ENCODE results near the gene GYPE. TPM values are rescaled to one million over a fixed set of nuclear protein-coding genes. Genes with fewer than 3 reads are reported as not detected.
"Not testable (repeated sequence)": the region's sequence is repeated elsewhere in the genome, so short reads cannot be mapped to it uniquely, and the experiment has no call there.

Gene GYPE
- total and polyA plus RNA-seq, 2 donors: 1.0 to 2.3 TPM

DNA sequence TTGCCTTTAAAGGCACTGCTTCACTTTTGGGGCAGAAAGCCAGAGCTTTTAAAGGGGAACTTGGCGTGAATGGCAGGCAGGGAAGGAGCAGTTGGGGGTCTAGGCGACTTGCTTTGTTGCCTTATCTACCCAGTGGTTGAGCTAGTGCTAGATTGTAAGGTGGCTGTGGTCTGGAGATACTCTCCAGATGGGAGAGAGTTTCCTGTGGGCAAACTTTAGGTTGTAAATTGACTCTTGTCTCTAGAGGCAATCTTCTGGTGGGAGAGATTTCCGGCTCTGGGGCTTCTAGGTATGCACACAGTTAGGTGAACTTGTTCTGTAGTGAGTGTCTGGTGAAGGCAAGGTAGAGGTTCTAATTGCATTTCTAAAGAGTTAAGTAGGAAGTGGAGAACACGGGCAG is 50.7 kb downstream of the GYPE start:
- 58% methylated on average over 4 of the region's 4 CpGs for WGBS
- H3K27ac ChIP-seq (ENCODE audit: low read depth); DNase-seq (ENCODE audit: extremely low spot score); H3K4me3 ChIP-seq (ENCODE audit: low read depth, low read length); H3K4me1 ChIP-seq (ENCODE audit: insufficient read depth); H3K36me3 ChIP-seq (ENCODE audit: insufficient read depth): not testable (repeated sequence)

- not testable (repeated sequence) for H3K4me1 ChIP-seq (ENCODE audit: insufficient read depth); H3K27ac ChIP-seq (ENCODE audit: low read depth); H3K4me3 ChIP-seq (ENCODE audit: low read depth, low read length); H3K36me3 ChIP-seq (ENCODE audit: insufficient read depth); DNase-seq (ENCODE audit: extremely low spot score)
- 79% methylated on average over 2 of the region's 2 CpGs for WGBS
These were observed 56.1 kb downstream of the GYPE start for GRCh38 chr4:143849296-143849695.

DNA sequence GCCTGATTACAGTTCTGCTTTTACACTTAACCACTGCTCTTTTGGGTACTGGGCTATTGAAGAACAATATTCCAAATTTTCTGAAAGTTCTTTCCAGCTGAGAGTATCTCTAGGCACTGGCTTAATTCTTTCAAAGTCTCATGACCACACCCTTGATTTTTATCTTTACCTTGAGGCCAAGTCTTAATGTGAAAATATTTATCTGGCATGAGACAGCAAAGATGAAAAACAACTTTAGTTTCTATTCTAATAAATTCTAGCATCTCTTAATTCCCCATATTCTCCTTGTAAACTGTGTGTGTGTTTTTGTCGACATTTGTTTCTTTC is 61.9 kb downstream of the GYPE start:
- not testable (repeated sequence) for H3K4me1 ChIP-seq (ENCODE audit: insufficient read depth); DNase-seq (ENCODE audit: extremely low spot score); H3K36me3 ChIP-seq (ENCODE audit: insufficient read depth); H3K4me3 ChIP-seq (ENCODE audit: low read depth, low read length); H3K27ac ChIP-seq (ENCODE audit: low read depth)
- WGBS: 44% methylated on average over 1 of the region's 1 CpG

GRCh38 chr4:143842624-143843505 is 62.5 kb downstream of the GYPE start:
- H3K4me1 ChIP-seq (ENCODE audit: insufficient read depth); H3K36me3 ChIP-seq (ENCODE audit: insufficient read depth); DNase-seq (ENCODE audit: extremely low spot score); H3K4me3 ChIP-seq (ENCODE audit: low read depth, low read length); H3K27ac ChIP-seq (ENCODE audit: low read depth): not testable (repeated sequence)
- 72% methylated on average over 3 of the region's 3 CpGs for WGBS

- H3K36me3 ChIP-seq (ENCODE audit: insufficient read depth); H3K4me3 ChIP-seq (ENCODE audit: low read depth, low read length); DNase-seq (ENCODE audit: extremely low spot score); H3K4me1 ChIP-seq (ENCODE audit: insufficient read depth); H3K27ac ChIP-seq (ENCODE audit: low read depth): not testable (repeated sequence)
- 82% methylated on average over 5 of the region's 7 CpGs for WGBS
These were observed 65.9 kb downstream of the GYPE start for GRCh38 chr4:143839413-143839812.

GRCh38 chr4:143834196-143834595 is 71.2 kb downstream of the GYPE start:
- H3K4me3 ChIP-seq (ENCODE audit: low read depth, low read length); H3K36me3 ChIP-seq (ENCODE audit: insufficient read depth); H3K27ac ChIP-seq (ENCODE audit: low read depth); H3K4me1 ChIP-seq (ENCODE audit: insufficient read depth); DNase-seq (ENCODE audit: extremely low spot score): not testable (repeated sequence)
- WGBS: 72% methylated on average over 4 of the region's 4 CpGs

GRCh38 chr4:143833676-143834075 is 71.7 kb downstream of the GYPE start:
- not testable (repeated sequence) for H3K4me3 ChIP-seq (ENCODE audit: low read depth, low read length); H3K4me1 ChIP-seq (ENCODE audit: insufficient read depth); DNase-seq (ENCODE audit: extremely low spot score); H3K27ac ChIP-seq (ENCODE audit: low read depth); H3K36me3 ChIP-seq (ENCODE audit: insufficient read depth)
- WGBS: 73% methylated on average over 2 of the region's 2 CpGs

- H3K4me3 ChIP-seq (ENCODE audit: low read depth, low read length); H3K36me3 ChIP-seq (ENCODE audit: insufficient read depth); H3K27ac ChIP-seq (ENCODE audit: low read depth); H3K4me1 ChIP-seq (ENCODE audit: insufficient read depth); DNase-seq (ENCODE audit: extremely low spot score): not testable (repeated sequence)
These were observed 74.8 kb downstream of the GYPE start for GRCh38 chr4:143830576-143830975.

DNA sequence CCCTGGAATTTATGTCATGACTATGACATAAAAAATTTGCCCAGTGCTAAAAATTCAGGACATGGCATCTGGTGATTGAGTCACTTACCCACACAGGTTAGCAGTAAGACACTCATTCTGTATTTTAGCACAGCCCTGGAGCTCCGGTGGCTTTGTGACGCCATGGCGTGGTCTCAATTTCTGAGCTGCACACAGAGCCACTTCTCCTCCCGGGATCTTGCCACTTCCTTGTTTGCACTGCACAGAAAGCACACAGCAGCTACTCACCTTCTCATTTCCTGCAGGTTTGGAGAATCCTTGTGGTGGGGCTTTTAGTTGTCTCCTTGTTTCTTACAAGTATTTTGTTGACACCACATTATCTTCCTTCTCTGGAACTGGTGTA is 76.1 kb downstream of the GYPE start:
- not testable (repeated sequence) for H3K4me3 ChIP-seq (ENCODE audit: low read depth, low read length); H3K27ac ChIP-seq (ENCODE audit: low read depth); H3K36me3 ChIP-seq (ENCODE audit: insufficient read depth); H3K4me1 ChIP-seq (ENCODE audit: insufficient read depth); DNase-seq (ENCODE audit: extremely low spot score)
- 71% methylated on average over 4 of the region's 4 CpGs for WGBS

Other genes with a start within 250 kb of the GYPE start
- 1.5 TPM for gene FREM3, start 204.9 kb downstream of the GYPE start, total RNA-seq
- gene FREM3, start 204.9 kb downstream of the GYPE start, polyA plus RNA-seq: 0.13 TPM
- gene GYPB, start 113.8 kb upstream of the GYPE start, total RNA-seq: 5.8 TPM
- not detected for gene GYPB, start 113.8 kb upstream of the GYPE start, polyA plus RNA-seq
- gene GYPA, start 235.2 kb upstream of the GYPE start, total RNA-seq: 7.8 TPM
- not detected for gene GYPA, start 235.2 kb upstream of the GYPE start, polyA plus RNA-seq